SK-N-SH treated with all-trans-retinoic acid at 6 μM for 48 hours (cell line): Measurements from ENCODE around the gene CAST.

Source experiments
- ATAC-seq: fragments of 200-7000 bp; cut with Tn5 transposase; 3 replicates; pipeline ENCODE4 v1.9.1; 2020; ENCODE audit warnings: mild to moderate bottlenecking, moderate library complexity
- ARNTL ChIP-seq: fragments of 450-650 bp; formaldehyde crosslinking; IDR thresholded peaks from 2 replicates; pipeline ENCODE4 v1.5.0; 2020; ENCODE audit warnings: low read depth, mild to moderate bottlenecking, moderate library complexity, borderline replicate concordance
- CSDC2 ChIP-seq: fragments of 250-450 bp; sonication (Bioruptor Pico); IDR thresholded peaks from 2 replicates; pipeline ENCODE4 v1.5.0; 2020; ENCODE audit warnings: mild to moderate bottlenecking, moderate library complexity
- ESRRG ChIP-seq: fragments of 250-450 bp; sonication (Bioruptor Pico); IDR thresholded peaks from 2 replicates; pipeline ENCODE4 v1.6.1; 2021; ENCODE audit warnings: mild to moderate bottlenecking
- GLIS3 ChIP-seq: fragments of 250-450 bp; sonication (Bioruptor Pico); IDR thresholded peaks from 2 replicates; pipeline ENCODE4 v1.5.0; 2020; ENCODE audit warnings: mild to moderate bottlenecking, moderate library complexity
- ISL1 ChIP-seq: fragments of 250-450 bp; sonication (Bioruptor Pico); IDR thresholded peaks from 2 replicates; pipeline ENCODE4 v2.1.2; 2022; ENCODE audit warnings: mild to moderate bottlenecking, moderate library complexity
- OSR1 ChIP-seq: fragments of 250-450 bp; sonication (Bioruptor Pico); IDR thresholded peaks from 2 replicates; pipeline ENCODE4 v1.8.0; 2022; ENCODE audit warnings: moderate library complexity, mild to moderate bottlenecking, inconsistent platforms
- PPARA ChIP-seq: fragments of 250-450 bp; sonication (Bioruptor Pico); IDR thresholded peaks from 2 replicates; pipeline ENCODE4 v1.5.0; 2020; ENCODE audit warnings: mild to moderate bottlenecking, borderline replicate concordance
- SNAI2 ChIP-seq: fragments of 250-450 bp; sonication (Bioruptor Pico); IDR thresholded peaks from 2 replicates; pipeline ENCODE4 v1.5.0; 2020; ENCODE audit warnings: mild to moderate bottlenecking, moderate library complexity
- TCF4 ChIP-seq: fragments of 250-450 bp; sonication (Bioruptor Pico); IDR thresholded peaks from 2 replicates; pipeline ENCODE4 v1.8.0; 2021; ENCODE audit warnings: mild to moderate bottlenecking, moderate library complexity, borderline replicate concordance
- TOX ChIP-seq: fragments of 250-450 bp; sonication (Bioruptor Pico); IDR thresholded peaks from 2 replicates; pipeline ENCODE4 v1.8.0; 2021; ENCODE audit warnings: mild to moderate bottlenecking, moderate library complexity, borderline replicate concordance
- ZC3H10 ChIP-seq: fragments of 250-450 bp; sonication (Bioruptor Pico); IDR thresholded peaks from 2 replicates; pipeline ENCODE4 v1.5.1; 2021; ENCODE audit warnings: mild to moderate bottlenecking, moderate library complexity
- ZFP3 ChIP-seq: fragments of 250-450 bp; sonication (Bioruptor Pico); IDR thresholded peaks from 2 replicates; pipeline ENCODE4 v1.5.0; 2020; ENCODE audit warnings: mild to moderate bottlenecking, moderate library complexity
- ZFP30 ChIP-seq: fragments of 450-650 bp; formaldehyde crosslinking; IDR thresholded peaks from 2 replicates; pipeline ENCODE4 v1.5.0; 2022; ENCODE audit warnings: mild to moderate bottlenecking, moderate library complexity
- ZNF565 ChIP-seq: fragments of 450-650 bp; formaldehyde crosslinking; conservative IDR thresholded peaks from 2 replicates; pipeline ENCODE4 v1.5.0; 2020; ENCODE audit warnings: low read depth, mild to moderate bottlenecking, moderate library complexity
- ZNF70 ChIP-seq: fragments of 450-650 bp; formaldehyde crosslinking; IDR thresholded peaks from 2 replicates; pipeline ENCODE4 v1.5.0; 2020; ENCODE audit warnings: mild to moderate bottlenecking, moderate library complexity
- ZNF8 ChIP-seq: fragments of 450-650 bp; formaldehyde crosslinking; IDR thresholded peaks from 2 replicates; pipeline ENCODE4 v1.5.0; 2020; ENCODE audit warnings: mild to moderate bottlenecking, moderate library complexity
- TF ChIP-seq, protein P1 (sequence below): fragments of 250-450 bp; sonication (Bioruptor Pico); IDR thresholded peaks from 2 replicates; pipeline ENCODE4 v1.8.0; 2021; ENCODE audit warnings: low read depth, mild to moderate bottlenecking, moderate library complexity, borderline replicate concordance
- TF ChIP-seq, protein P2 (sequence below): fragments of 250-450 bp; sonication (Bioruptor Pico); IDR thresholded peaks from 2 replicates; pipeline ENCODE4 v1.8.0; 2020; ENCODE audit warnings: mild to moderate bottlenecking, moderate library complexity, borderline replicate concordance
- TF ChIP-seq, protein P3 (sequence below): fragments of 250-450 bp; sonication (Bioruptor Pico); IDR thresholded peaks from 2 replicates; pipeline ENCODE4 v1.5.1; 2020; ENCODE audit warnings: low read depth, mild to moderate bottlenecking, moderate library complexity
- TF ChIP-seq, protein P4 (sequence below): fragments of 250-450 bp; sonication (Bioruptor Pico); IDR thresholded peaks from 2 replicates; pipeline ENCODE4 v1.5.0; 2020; ENCODE audit warnings: mild to moderate bottlenecking, moderate library complexity
- TF ChIP-seq, protein P5 (sequence below): fragments of 250-450 bp; sonication (Bioruptor Pico); IDR thresholded peaks from 2 replicates; pipeline ENCODE4 v1.5.1; 2021; ENCODE audit warnings: mild to moderate bottlenecking, moderate library complexity

Gene CAST

DNA sequence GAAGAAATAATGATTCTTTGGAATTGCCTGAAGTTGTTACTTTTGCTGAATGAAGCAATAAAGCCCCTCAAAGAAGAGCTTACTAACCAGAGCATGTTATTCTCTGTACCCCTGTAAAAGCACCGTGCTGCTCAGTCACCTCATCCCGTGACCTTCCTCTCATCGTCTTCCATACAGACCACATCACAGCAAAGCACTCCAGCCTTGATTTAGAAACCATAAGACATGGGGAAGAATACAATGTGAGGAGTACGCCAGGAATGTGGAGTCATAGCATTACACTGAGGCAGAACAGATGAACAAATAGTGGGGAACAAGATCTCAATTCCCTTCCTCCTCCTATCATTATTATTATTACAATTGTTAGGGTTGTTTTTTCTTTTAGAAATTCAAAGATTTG, 96.4 kb downstream of the CAST start (continued):
- TF ChIP-seq SNAI2 (CRISPR knock-in tag) (no peak), ZNF8 (no peak)
- TF ChIP-seq, protein P1, sequence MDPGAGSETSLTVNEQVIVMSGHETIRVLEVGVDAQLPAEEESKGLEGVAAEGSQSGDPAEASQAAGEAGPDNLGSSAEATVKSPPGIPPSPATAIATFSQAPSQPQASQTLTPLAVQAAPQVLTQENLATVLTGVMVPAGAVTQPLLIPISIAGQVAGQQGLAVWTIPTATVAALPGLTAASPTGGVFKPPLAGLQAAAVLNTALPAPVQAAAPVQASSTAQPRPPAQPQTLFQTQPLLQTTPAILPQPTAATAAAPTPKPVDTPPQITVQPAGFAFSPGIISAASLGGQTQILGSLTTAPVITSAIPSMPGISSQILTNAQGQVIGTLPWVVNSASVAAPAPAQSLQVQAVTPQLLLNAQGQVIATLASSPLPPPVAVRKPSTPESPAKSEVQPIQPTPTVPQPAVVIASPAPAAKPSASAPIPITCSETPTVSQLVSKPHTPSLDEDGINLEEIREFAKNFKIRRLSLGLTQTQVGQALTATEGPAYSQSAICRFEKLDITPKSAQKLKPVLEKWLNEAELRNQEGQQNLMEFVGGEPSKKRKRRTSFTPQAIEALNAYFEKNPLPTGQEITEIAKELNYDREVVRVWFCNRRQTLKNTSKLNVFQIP (CRISPR knock-in tag): no peak

DNA sequence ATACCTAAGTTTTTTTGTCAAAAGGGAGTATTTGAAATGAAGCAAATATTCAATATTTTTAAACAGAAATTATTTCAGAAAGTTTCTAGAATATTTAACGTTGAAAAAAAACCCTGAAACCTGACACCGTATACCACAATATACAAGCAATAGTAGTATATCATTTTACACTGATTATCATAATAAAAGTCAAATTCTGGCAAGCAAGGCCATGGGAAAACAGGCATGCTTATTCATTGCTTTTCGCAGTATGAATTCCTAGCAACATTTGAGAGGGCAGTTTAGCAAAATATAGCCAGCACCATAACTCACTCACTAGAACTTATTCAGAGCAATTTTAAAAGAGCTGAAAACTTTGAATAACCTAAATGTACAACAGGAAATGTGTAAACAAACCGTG, 99.4 kb downstream of the CAST start:
- TF ChIP-seq ARNTL (CRISPR knock-in tag) (no peak), GLIS3 (CRISPR knock-in tag) (no peak), ZNF70 (CRISPR knock-in tag) (no peak), ZFP30 (CRISPR knock-in tag) (no peak), TOX (CRISPR knock-in tag) (0 out of 2 replicates have a peak, but pooled peaks have one; percentile 14), CSDC2 (CRISPR knock-in tag) (no peak)
- TF ChIP-seq, all 23 proteins: peak for 1
- ATAC-seq: no peak

DNA sequence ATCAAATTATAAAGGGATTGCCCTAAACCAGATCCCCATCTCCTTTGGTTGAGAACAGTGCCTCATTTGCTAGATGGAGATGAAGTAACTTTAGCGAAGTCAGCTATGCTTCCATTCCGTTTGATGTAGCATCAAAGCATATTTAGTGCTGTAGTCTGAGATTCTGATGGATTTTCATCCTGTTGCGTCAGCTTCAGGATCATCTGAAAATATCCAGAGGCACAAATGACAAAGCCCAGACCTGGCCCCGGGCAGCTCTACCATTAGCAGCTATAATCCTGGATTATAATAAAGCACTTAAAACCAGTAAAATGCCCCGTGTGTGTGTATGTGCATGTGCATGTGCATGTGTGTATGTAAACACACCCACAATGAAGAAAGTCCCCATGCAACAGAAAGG, 100.8 kb downstream of the CAST start:
- TF ChIP-seq TCF4 (CRISPR knock-in tag): peak; percentile 55; the same call in 1 of the 2 replicates
- TF ChIP-seq ISL1 (CRISPR knock-in tag): peak; percentile 94
- TF ChIP-seq ZFP3 (CRISPR knock-in tag): peak; percentile 66
- TF ChIP-seq ZFP30 (CRISPR knock-in tag): no peak
- no peak for TF ChIP-seq ZNF8
- no peak; the same call in 1 of the 2 replicates for TF ChIP-seq TOX (CRISPR knock-in tag)
- TF ChIP-seq, protein P2, sequence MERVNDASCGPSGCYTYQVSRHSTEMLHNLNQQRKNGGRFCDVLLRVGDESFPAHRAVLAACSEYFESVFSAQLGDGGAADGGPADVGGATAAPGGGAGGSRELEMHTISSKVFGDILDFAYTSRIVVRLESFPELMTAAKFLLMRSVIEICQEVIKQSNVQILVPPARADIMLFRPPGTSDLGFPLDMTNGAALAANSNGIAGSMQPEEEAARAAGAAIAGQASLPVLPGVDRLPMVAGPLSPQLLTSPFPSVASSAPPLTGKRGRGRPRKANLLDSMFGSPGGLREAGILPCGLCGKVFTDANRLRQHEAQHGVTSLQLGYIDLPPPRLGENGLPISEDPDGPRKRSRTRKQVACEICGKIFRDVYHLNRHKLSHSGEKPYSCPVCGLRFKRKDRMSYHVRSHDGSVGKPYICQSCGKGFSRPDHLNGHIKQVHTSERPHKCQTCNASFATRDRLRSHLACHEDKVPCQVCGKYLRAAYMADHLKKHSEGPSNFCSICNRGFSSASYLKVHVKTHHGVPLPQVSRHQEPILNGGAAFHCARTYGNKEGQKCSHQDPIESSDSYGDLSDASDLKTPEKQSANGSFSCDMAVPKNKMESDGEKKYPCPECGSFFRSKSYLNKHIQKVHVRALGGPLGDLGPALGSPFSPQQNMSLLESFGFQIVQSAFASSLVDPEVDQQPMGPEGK (CRISPR knock-in tag): peak; percentile 68; the same call in 1 of the 2 replicates
- TF ChIP-seq, protein P3, sequence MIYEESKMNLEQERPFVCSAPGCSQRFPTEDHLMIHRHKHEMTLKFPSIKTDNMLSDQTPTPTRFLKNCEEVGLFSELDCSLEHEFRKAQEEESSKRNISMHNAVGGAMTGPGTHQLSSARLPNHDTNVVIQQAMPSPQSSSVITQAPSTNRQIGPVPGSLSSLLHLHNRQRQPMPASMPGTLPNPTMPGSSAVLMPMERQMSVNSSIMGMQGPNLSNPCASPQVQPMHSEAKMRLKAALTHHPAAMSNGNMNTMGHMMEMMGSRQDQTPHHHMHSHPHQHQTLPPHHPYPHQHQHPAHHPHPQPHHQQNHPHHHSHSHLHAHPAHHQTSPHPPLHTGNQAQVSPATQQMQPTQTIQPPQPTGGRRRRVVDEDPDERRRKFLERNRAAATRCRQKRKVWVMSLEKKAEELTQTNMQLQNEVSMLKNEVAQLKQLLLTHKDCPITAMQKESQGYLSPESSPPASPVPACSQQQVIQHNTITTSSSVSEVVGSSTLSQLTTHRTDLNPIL (CRISPR knock-in tag): 0 out of 2 replicates have a peak, but pooled peaks have one; percentile 46
- TF ChIP-seq, protein P4, sequence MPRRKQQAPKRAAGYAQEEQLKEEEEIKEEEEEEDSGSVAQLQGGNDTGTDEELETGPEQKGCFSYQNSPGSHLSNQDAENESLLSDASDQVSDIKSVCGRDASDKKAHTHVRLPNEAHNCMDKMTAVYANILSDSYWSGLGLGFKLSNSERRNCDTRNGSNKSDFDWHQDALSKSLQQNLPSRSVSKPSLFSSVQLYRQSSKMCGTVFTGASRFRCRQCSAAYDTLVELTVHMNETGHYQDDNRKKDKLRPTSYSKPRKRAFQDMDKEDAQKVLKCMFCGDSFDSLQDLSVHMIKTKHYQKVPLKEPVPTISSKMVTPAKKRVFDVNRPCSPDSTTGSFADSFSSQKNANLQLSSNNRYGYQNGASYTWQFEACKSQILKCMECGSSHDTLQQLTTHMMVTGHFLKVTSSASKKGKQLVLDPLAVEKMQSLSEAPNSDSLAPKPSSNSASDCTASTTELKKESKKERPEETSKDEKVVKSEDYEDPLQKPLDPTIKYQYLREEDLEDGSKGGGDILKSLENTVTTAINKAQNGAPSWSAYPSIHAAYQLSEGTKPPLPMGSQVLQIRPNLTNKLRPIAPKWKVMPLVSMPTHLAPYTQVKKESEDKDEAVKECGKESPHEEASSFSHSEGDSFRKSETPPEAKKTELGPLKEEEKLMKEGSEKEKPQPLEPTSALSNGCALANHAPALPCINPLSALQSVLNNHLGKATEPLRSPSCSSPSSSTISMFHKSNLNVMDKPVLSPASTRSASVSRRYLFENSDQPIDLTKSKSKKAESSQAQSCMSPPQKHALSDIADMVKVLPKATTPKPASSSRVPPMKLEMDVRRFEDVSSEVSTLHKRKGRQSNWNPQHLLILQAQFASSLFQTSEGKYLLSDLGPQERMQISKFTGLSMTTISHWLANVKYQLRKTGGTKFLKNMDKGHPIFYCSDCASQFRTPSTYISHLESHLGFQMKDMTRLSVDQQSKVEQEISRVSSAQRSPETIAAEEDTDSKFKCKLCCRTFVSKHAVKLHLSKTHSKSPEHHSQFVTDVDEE: peak; percentile 70; the same call in 1 of the 2 replicates
- peak; percentile 46 for ATAC-seq

DNA sequence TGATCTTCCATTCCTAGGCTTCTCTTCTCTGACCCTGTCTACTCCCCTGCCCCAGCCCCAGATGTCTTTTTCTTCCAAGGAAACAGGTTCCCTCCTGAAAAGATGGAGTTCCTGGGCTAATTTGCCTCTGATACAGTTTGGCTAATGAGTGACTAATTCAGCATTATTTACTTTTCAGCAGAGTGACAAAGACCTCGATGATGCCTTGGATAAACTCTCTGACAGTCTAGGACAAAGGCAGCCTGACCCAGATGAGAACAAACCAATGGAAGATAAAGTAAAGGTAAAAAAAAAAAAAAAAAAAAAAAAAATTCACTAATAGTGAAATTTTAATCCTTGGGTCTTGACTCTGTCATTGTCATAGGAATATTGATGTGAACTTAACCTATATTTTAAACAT, 102.9 kb downstream of the CAST start:
- TF ChIP-seq ESRRG (CRISPR knock-in tag) (no peak), PPARA (no peak), OSR1 (CRISPR knock-in tag) (no peak), CSDC2 (CRISPR knock-in tag) (no peak), ISL1 (CRISPR knock-in tag) (no peak), GLIS3 (CRISPR knock-in tag) (no peak), ZFP30 (CRISPR knock-in tag) (no peak), ZNF70 (CRISPR knock-in tag) (no peak), TCF4 (CRISPR knock-in tag) (no peak), ZNF565 (CRISPR knock-in tag) (no peak), ZFP3 (CRISPR knock-in tag) (no peak), ZC3H10 (CRISPR knock-in tag) (no peak)
- TF ChIP-seq, protein P5, sequence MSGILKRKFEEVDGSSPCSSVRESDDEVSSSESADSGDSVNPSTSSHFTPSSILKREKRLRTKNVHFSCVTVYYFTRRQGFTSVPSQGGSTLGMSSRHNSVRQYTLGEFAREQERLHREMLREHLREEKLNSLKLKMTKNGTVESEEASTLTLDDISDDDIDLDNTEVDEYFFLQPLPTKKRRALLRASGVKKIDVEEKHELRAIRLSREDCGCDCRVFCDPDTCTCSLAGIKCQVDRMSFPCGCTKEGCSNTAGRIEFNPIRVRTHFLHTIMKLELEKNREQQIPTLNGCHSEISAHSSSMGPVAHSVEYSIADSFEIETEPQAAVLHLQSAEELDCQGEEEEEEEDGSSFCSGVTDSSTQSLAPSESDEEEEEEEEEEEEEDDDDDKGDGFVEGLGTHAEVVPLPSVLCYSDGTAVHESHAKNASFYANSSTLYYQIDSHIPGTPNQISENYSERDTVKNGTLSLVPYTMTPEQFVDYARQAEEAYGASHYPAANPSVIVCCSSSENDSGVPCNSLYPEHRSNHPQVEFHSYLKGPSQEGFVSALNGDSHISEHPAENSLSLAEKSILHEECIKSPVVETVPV (CRISPR knock-in tag): no peak
- TF ChIP-seq, protein P1 (CRISPR knock-in tag): no peak
- TF ChIP-seq, protein P4: no peak
- TF ChIP-seq, all 23 proteins: peak for 0
- no peak for ATAC-seq
